Endodermal cell (in vitro differentiated cells): ENCODE results near the gene SIRT2. TPM values are rescaled to one million over a fixed set of nuclear protein-coding genes. Genes with fewer than 3 reads are reported as not detected.

ENCODE experiments used
- DNase-seq: peaks from one replicate; pipeline ENCODE4 v3.0.0-alpha.2; 2017
- H3K27ac ChIP-seq: 2 replicates; pipeline ENCODE4 v1.5.1; 2013; ENCODE audit warnings: mild to moderate bottlenecking, low read depth, low read length, moderate library complexity
- H3K27me3 ChIP-seq: 2 replicates; pipeline ENCODE4 v1.6.1; 2013; ENCODE audit warnings: mild to moderate bottlenecking, low read length, moderate library complexity; ENCODE audit not compliant: insufficient read depth, control insufficient read depth, poor library complexity, severe bottlenecking
- H3K36me3 ChIP-seq: 2 replicates; pipeline ENCODE4 v1.7.0; 2013; ENCODE audit warnings: mild to moderate bottlenecking, low read length, moderate library complexity; ENCODE audit not compliant: control insufficient read depth, insufficient read depth
- H3K4me1 ChIP-seq: one replicate; pipeline ENCODE4 v1.7.0; 2013; ENCODE audit warnings: low read length; ENCODE audit not compliant: control insufficient read depth, insufficient read depth
- H3K4me3 ChIP-seq: 2 replicates; pipeline ENCODE4 v1.5.1; 2013; ENCODE audit warnings: mild to moderate bottlenecking, low read length, moderate library complexity
- H3K9ac ChIP-seq: 2 replicates; pipeline ENCODE4 v1.6.1; 2013; ENCODE audit warnings: mild to moderate bottlenecking, low read length, moderate library complexity; ENCODE audit not compliant: poor library complexity, severe bottlenecking; ENCODE audit errors: extremely low read depth
- H3K9me3 ChIP-seq: 2 replicates; pipeline ENCODE4 v1.6.1; 2013; ENCODE audit warnings: mild to moderate bottlenecking, low read length, moderate library complexity; ENCODE audit not compliant: control insufficient read depth
- H3K27ac Mint-ChIP-seq: 2 replicates; pipeline ENCODE4 v1.8.0; 2020; ENCODE audit warnings: mixed read lengths
- H3K27me3 Mint-ChIP-seq: 2 replicates; pipeline ENCODE4 v1.8.0; 2021; ENCODE audit warnings: mild to moderate bottlenecking, mixed read lengths; ENCODE audit not compliant: insufficient read depth
- H3K36me3 Mint-ChIP-seq: 2 replicates; pipeline ENCODE4 v1.8.0; 2020; ENCODE audit warnings: low read depth, mixed read lengths
- H3K4me1 Mint-ChIP-seq: 2 replicates; pipeline ENCODE4 v1.8.0; 2020; ENCODE audit warnings: mixed read lengths
- H3K4me3 Mint-ChIP-seq: 2 replicates; pipeline ENCODE4 v1.8.0; 2020; ENCODE audit warnings: mild to moderate bottlenecking, moderate library complexity, mixed read lengths
- H3K9me3 Mint-ChIP-seq: 2 replicates; pipeline ENCODE4 v1.8.0; 2020; ENCODE audit warnings: mild to moderate bottlenecking, mixed read lengths
- WGBS, 2 experiments: methylation state at CpG; one replicate each; pipeline versions ENCODE4 v1.1.5 to v1.1.7; 2013; ENCODE audit warnings: missing lambda C conversion rate in 2 of 2, mixed read lengths in 1 of 2; ENCODE audit not compliant: insufficient coverage in 1 of 2, insufficient read length in 1 of 2; 5-methylcytosine and 5-hydroxymethylcytosine counted together
- total RNA-seq, 2 donors: library from RNA; stranded (reverse); fragmentation: NEBNext Ultra II Directional in 1 of 2; extraction: Animal tissue kit (Norgen Biotek cat#: 25700) in 1 of 2; gene quantifications; 2 replicates in 1 of 2; 3 replicates in 1 of 2; pipeline ENCODE4 v1.2.1, GENCODE V29; 2021
- TF ChIP-seq, protein P1 (sequence below): fragments of 200-600 bp; sonication (generic); conservative IDR thresholded peaks from 2 replicates; pipeline ENCODE4 v1.5.0; 2021; ENCODE audit warnings: antibody characterized with exemption, mild to moderate bottlenecking

Gene SIRT2
- total RNA-seq, 2 donors from 2014 or later = 10.4 to 13.7 TPM

DNA sequence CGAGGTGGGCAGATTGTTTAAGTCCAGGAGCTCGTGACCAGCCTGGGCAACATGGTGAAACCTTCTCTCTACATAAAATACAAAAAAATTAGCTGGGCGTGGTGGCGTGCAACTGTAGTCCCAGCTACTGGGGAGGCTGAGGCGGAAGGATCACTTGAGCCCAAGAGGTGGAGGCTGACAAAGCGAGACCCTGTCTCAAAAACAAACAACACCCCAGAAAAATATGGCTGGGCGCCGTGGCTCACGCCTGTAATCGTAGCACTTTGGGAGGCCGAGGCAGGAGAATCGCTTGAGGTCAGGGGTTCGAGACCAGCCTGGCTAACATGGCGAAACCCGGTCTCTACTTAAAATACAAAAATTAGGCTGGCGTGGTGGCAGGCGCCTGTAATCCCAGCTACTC lies 46.2 kb downstream of the SIRT2 start:
- H3K27me3 ChIP-seq = no peaks in the 10 kb centered on the region
- H3K36me3 ChIP-seq = peaks cover 7% of the 10 kb centered on the region
- H3K4me1 ChIP-seq = no peaks in the 10 kb centered on the region
- peaks cover 18% of the 10 kb centered on the region for H3K9me3 Mint-ChIP-seq
- no peak overlapping the region for H3K27ac ChIP-seq
- peak overlapping the region; percentile 85 for H3K4me3 Mint-ChIP-seq
- DNase-seq = no peak
- H3K4me1 Mint-ChIP-seq = peaks cover 10% of the 10 kb centered on the region
- TF ChIP-seq, protein P1, sequence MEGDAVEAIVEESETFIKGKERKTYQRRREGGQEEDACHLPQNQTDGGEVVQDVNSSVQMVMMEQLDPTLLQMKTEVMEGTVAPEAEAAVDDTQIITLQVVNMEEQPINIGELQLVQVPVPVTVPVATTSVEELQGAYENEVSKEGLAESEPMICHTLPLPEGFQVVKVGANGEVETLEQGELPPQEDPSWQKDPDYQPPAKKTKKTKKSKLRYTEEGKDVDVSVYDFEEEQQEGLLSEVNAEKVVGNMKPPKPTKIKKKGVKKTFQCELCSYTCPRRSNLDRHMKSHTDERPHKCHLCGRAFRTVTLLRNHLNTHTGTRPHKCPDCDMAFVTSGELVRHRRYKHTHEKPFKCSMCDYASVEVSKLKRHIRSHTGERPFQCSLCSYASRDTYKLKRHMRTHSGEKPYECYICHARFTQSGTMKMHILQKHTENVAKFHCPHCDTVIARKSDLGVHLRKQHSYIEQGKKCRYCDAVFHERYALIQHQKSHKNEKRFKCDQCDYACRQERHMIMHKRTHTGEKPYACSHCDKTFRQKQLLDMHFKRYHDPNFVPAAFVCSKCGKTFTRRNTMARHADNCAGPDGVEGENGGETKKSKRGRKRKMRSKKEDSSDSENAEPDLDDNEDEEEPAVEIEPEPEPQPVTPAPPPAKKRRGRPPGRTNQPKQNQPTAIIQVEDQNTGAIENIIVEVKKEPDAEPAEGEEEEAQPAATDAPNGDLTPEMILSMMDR = no peak
- peaks cover 9% of the 10 kb centered on the region for H3K36me3 Mint-ChIP-seq
- no peaks in the 10 kb centered on the region for H3K9me3 ChIP-seq
- H3K27ac Mint-ChIP-seq = peak overlapping the region; percentile 99
- H3K9ac ChIP-seq = peak overlapping the region; percentile 95
- WGBS, 2 experiments = 87 to 94% methylated on average over 11 to 17 of the region's 17 CpGs
- peak overlapping the region; percentile 88 for H3K4me3 ChIP-seq
- no peaks in the 10 kb centered on the region for H3K27me3 Mint-ChIP-seq

DNA sequence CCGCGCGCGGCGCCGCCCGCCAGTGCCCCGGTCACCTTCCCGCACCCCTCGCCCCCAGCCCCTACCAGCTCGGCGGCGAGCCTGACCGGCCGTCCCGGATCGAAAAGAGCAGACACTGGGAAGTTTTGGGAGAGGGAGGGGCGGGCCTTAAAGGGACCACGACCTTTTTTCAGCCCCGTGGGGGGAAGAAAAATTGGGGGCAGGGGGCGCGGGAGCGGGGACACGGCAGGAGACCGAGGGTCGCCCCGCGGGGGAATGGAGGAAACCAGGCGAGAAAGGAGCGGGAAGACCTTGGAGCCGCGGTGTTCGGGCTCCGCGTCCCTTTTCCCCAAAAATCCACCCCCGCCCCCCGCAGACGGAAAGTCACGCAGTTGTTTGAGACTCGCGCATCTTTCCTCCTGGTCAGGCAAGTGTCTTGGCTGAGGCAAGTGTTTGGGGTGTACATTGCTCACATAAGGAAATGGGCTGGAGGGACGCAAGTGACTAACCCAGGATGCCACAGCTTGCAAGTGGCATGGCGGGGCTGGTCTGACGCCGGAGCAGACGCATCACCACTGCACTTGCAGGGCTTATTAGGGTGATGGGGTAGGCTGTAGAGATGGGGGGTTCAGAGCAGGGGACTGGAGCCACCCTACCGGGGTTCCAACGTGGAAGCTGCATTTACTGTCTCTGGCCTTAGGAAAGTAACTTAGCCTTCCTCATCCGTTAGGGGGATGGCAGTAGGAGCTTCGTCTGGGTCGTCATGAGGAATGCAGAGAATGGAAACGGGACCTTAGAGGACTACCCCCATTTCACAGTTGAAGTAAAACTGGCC lies 47.0 kb downstream of the SIRT2 start:
- Histone ChIP-seq H3K27me3 (no peaks in the 10 kb centered on the region), H3K4me1 (peaks cover 4% of the 10 kb centered on the region), H3K27ac (peak overlapping the region; percentile 87), H3K4me3 (peak overlapping the region; percentile 88), H3K36me3 (peaks cover 12% of the 10 kb centered on the region), H3K9ac (peak overlapping the region; percentile 95), H3K9me3 (no peaks in the 10 kb centered on the region)
- WGBS, 2 experiments = 2 to 4% methylated on average over 13 to 50 of the region's 52 CpGs
- peak; percentile 77 for DNase-seq
- H3K4me3 Mint-ChIP-seq = peak overlapping the region; percentile 85
- peak overlapping the region; percentile 99 for H3K27ac Mint-ChIP-seq
- H3K27me3 Mint-ChIP-seq = no peaks in the 10 kb centered on the region
- H3K36me3 Mint-ChIP-seq = peaks cover 16% of the 10 kb centered on the region
- H3K4me1 Mint-ChIP-seq = peaks cover 16% of the 10 kb centered on the region
- TF ChIP-seq, protein P1 = no peak
- peaks cover 18% of the 10 kb centered on the region for H3K9me3 Mint-ChIP-seq

GRCh38 chr19:38851622-38852230 lies 47.7 kb downstream of the SIRT2 start:
- 2 to 15% methylated on average over 12 to 64 of the region's 67 CpGs for WGBS, 2 experiments
- peaks cover 17% of the 10 kb centered on the region for H3K4me1 Mint-ChIP-seq

More at GRCh38 chr19:38851622-38852230, 47.7 kb downstream of the SIRT2 start:
- Mint-ChIP-seq H3K4me3 (peak overlapping the region; percentile 85), H3K27me3 (no peaks in the 10 kb centered on the region), H3K27ac (peak overlapping the region; percentile 99), H3K9me3 (peaks cover 17% of the 10 kb centered on the region), H3K36me3 (peaks cover 22% of the 10 kb centered on the region)
- H3K36me3 ChIP-seq = peaks cover 19% of the 10 kb centered on the region
- H3K27me3 ChIP-seq = no peaks in the 10 kb centered on the region
- H3K9ac ChIP-seq = peak overlapping the region; percentile 95
- peak; percentile 95 for DNase-seq
- H3K4me3 ChIP-seq = peak overlapping the region; percentile 86
- H3K9me3 ChIP-seq = no peaks in the 10 kb centered on the region
- peaks cover 8% of the 10 kb centered on the region for H3K4me1 ChIP-seq
- H3K27ac ChIP-seq = peak overlapping the region; percentile 87
- TF ChIP-seq, protein P1 = no peak
